GM18867 (cell line): ENCODE measurements around the gene CHCHD6.

ENCODE experiments used
- ATAC-seq: cut with Tn5 transposase; IDR thresholded peaks from one replicate; pipeline ENCODE4 v1.9.1; 2021; ENCODE audit warnings: mild to moderate bottlenecking, moderate library complexity; ENCODE audit not compliant: unreplicated experiment

Gene CHCHD6

GRCh38 chr3:126889276-126890201 is 185.5 kb downstream of the CHCHD6 start:
- ATAC-seq = no peak

- ATAC-seq = no peak
Measured at GRCh38 chr3:126891141-126891540, 187.1 kb downstream of the CHCHD6 start.

GRCh38 chr3:126891791-126892190 is 187.8 kb downstream of the CHCHD6 start:
- ATAC-seq = no peak

- ATAC-seq = no peak
Measured at GRCh38 chr3:126893651-126894050, 189.6 kb downstream of the CHCHD6 start.

GRCh38 chr3:126894475-126894874 is 190.4 kb downstream of the CHCHD6 start:
- no peak for ATAC-seq

DNA sequence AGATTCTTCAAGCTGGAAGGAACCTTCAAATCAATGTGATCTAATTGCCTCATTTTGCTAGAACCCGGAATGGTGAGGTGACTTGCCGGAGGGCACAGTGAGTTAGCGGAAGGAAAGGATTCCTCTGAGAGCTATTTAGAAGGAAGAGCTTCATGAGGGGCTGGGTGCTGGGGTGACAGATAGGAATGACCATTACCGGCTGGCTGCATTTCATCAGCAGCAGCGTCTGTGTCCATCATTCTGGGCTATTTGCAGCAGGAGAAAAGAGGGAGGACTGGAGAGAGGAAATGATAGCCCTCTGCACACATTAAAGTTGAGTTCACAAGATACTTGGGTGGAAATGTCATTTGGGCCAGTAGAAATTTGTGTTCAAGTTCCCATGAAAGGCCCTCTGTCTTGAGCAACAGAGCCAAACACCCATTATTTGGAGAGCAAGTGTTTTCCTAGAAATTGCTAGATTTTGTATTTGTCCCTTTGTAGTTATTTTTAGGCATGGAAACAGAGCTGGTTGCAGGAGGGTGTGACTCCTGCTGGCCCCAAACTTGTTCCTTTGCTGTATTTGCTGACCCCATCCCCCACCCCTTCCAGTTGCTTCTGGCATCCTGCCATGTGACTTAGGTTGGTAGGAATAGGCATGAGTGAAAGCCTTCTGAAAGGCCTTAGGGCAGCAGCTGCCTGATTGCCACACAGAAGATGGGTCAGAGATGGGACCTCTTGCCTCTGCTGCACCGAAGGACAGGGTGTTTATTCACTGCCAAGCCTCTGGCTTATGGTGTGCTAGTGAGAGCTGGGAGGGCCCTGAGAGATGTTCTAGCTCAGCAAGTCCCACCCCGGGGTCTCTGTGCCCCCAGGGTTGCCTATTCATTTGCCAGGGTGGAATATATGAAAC is 191.4 kb downstream of the CHCHD6 start:
- ATAC-seq = no peak

GRCh38 chr3:126896067-126896441 is 192.0 kb downstream of the CHCHD6 start:
- ATAC-seq = no peak

DNA sequence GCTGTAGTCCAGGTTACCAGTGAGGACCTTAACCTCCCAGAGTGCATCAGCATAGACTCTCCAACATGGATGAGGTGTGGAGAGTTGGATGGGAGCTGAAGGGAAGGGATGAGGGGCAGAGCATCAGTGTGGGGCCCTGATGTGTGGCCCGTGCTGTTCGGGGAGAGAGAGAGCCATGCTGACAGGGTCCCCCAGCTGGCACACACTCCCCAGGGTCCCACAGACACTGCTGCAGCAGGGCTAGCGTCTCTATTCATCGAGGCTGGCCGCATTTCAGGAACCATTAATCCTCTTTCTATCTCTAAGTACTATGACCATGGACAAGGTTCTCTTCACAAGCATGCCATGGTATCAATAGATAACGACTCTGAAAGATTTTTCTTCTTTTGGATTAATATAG is 192.9 kb downstream of the CHCHD6 start:
- no peak for ATAC-seq

- ATAC-seq = no peak
Measured at GRCh38 chr3:126897943-126898342, 193.9 kb downstream of the CHCHD6 start.

GRCh38 chr3:126900859-126901540 is 197.0 kb downstream of the CHCHD6 start:
- no peak for ATAC-seq

- ATAC-seq = no peak
Measured at GRCh38 chr3:126901631-126902030, 197.6 kb downstream of the CHCHD6 start.

- ATAC-seq = no peak
Measured at GRCh38 chr3:126903521-126903920, 199.5 kb downstream of the CHCHD6 start.

GRCh38 chr3:126907557-126907956 is 203.5 kb downstream of the CHCHD6 start:
- no peak for ATAC-seq

DNA sequence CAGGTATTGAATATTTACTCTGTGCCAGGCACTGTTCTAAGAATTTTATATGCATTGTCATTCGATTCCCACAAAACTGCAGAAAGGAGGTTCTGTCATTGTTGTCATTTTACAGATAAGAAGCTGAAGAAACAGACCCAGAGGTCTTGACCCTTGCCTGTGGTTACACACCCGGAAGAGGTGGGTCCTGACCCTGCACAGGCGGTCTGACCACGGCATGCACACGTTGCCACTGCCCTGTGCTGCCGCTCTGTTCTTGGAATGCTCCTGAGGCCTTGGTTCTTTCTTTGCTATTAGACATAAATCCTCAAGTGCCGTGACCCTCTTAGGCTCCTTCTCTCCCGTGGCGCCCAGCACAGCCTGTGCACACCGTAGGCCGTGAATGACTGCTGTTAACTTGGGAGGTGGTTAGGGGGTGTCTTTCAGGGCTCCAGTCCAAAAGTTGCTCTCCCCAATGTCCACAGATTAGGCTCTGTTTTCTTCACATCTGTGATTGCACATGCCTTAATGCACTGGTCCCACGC is 204.8 kb downstream of the CHCHD6 start:
- no peak for ATAC-seq

DNA sequence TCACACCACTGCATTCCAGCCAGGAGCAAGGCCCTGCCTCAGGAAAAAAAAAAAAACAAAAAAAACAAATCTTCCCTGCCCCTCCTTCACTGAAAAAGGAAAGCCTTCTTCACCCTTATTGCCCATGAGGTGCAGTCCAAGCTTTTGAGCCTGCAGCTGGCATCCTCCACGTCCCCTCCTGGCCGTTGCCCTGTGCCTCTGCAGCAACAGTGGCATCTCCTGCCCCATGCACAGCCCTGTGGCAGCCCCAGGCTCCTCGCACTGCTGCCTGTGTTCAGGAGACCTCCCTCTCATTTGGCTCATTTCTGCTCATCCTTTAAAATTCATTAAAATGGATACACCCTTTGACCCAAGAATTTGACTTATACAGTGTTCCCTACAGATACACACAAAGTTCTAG is 206.2 kb downstream of the CHCHD6 start:
- ATAC-seq = no peak

- peak; percentile 97 for ATAC-seq
Measured at GRCh38 chr3:126911162-126912026, 207.4 kb downstream of the CHCHD6 start.

GRCh38 chr3:126912027-126912422 is 208.0 kb downstream of the CHCHD6 start:
- no peak for ATAC-seq

DNA sequence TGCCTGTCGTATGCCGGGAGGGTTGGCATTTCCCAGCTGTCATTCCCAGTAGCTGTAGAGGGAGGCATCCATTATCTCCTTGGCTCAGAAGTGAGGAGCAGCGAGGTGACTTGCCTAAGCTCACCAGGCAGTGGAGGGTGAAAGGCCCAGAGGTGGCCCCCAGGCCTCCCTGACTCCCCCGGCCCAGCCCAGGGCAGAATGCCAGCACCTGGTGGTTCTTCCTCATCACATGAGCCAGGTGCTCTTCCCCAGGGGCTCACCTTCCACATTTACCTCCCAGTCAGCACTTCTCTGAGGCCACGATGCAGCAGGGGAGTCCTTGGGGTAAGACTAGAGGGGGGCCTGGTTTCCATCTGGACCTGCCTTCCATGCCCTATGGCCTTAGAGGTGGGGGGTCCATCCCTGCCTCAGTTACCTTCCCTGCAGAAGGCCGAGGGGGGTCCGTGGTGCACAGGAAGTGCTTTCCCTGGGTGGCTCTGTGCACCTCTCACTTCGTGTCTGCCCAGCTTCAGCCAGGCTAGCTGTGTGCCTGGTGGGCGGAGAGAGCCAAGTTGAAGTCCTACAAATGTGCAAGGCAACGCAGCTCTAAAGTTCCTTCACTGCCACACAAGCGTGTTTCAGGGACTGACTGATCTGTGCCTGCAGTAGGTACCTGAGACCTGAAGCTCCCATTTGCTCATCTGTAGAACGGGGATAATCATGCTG is 208.6 kb downstream of the CHCHD6 start:
- no peak for ATAC-seq

DNA sequence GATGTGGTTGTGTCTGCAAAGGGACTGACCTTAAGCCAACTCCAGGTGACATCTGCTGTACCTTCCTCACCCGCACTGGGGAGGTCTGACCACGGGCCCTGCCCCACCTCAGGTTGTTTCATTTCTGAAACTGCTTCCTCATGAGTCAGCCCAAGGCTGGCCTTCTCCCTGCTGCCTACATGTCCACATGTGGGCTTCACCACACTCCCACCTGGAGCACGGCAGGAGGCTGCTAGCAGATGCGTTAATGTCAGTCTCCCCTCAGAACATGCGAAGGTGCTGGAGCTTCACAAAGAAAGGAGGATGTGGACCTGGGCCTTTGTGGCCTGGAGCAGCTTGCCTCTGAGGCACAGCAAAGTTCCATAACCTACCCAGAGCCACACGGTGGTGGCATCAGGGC is 209.5 kb downstream of the CHCHD6 start:
- no peak for ATAC-seq
